SK-N-SH (cell line): ENCODE measurements around the gene ZNF331.

Experiments
- CHD2 ChIP-seq: fragments of 150-350 bp; IDR thresholded peaks from 2 replicates; pipeline ENCODE4 v1.6.1; 2018; ENCODE audit warnings: low read length; ENCODE audit not compliant: partially characterized antibody
- CTCF ChIP-seq: fragments of 200-600 bp; sonication (generic); IDR thresholded peaks from 2 replicates; pipeline ENCODE4 v1.6.1; 2017; ENCODE audit warnings: antibody characterized with exemption, mild to moderate bottlenecking, moderate library complexity
- FOXM1 ChIP-seq: IDR thresholded peaks from 2 replicates; pipeline ENCODE4 v1.4.0; 2012; ENCODE audit warnings: low read depth, mild to moderate bottlenecking
- JUND ChIP-seq: IDR thresholded peaks from 2 replicates; pipeline ENCODE4 v1.4.0; 2012
- MAX ChIP-seq: IDR thresholded peaks from 2 replicates; pipeline ENCODE4 v1.4.0; 2012; ENCODE audit warnings: low read depth
- POLR2AphosphoS5 ChIP-seq: IDR thresholded peaks from 2 replicates; pipeline ENCODE4 v1.6.1; 2012; ENCODE audit warnings: low read depth, low read length
- USF1 ChIP-seq: IDR thresholded peaks from 2 replicates; pipeline ENCODE4 v1.4.0; 2012; ENCODE audit warnings: low read depth, borderline replicate concordance
- YY1 ChIP-seq: IDR thresholded peaks from 2 replicates; pipeline ENCODE4 v1.4.0; 2012; ENCODE audit warnings: low read depth, mild to moderate bottlenecking

- TF ChIP-seq YY1 (no peak), USF1 (no peak), FOXM1 (no peak), POLR2AphosphoS5 (no peak), CHD2 (no peak), CTCF (no peak), JUND (no peak), MAX (no peak)
These were observed 43.9 kb downstream of the ZNF331 start for GRCh38 chr19:53581871-53582279.
